HCT116 (cell line): ENCODE results near the gene KRTAP9-1. TPM values are rescaled to one million over a fixed set of nuclear protein-coding genes. Genes with fewer than 3 reads are reported as not detected.

Experiments used
- ATAC-seq: fragments of 200-7000 bp; cut with Tn5 transposase; 2 replicates; pipeline ENCODE4 v1.9.1; 2020; ENCODE audit warnings: mild to moderate bottlenecking, moderate library complexity
- BruUV-seq: library from RNA; stranded (reverse); fragments of 400-500 nt; replicated peaks from 2 replicates; lab custom pipeline; 2021; lab: Mats Ljungman, UMichigan
- CTCF ChIA-PET: fragments of 300-600 bp; sonication (Branson Sonifier 250); formaldehyde crosslinking; loops from one replicate; lab custom pipeline; 2021; ENCODE audit warnings: antibody characterized with exemption; lab: Charles Lee
- POLR2A ChIA-PET: fragments of 300-600, 350-600 bp; sonication (Branson Sonifier 250); formaldehyde crosslinking; loops from one replicate; lab custom pipeline; 2021; ENCODE audit warnings: antibody characterized with exemption; lab: Charles Lee
- RAD21 ChIA-PET, 2 experiments: fragments of 300-600 bp; sonication (Branson Sonifier 250); formaldehyde crosslinking; loops; one replicate each; lab custom pipeline; 2023; ENCODE audit warnings: low total read pairs in 2 of 2; ENCODE audit not compliant: uncharacterized antibody in 2 of 2, unreplicated experiment in 2 of 2, low non-redundant PET in 1 of 2; lab: Charles Lee
- DNase-seq: peaks from one replicate; pipeline ENCODE4 v3.0.0-alpha.2; 2010; ENCODE audit warnings: low read depth, low spot score
- H2AFZ ChIP-seq: fragments of 200-600 bp; shearing (Covaris generic), sonication (generic); 2 replicates; pipeline ENCODE4 v1.6.1; 2017; ENCODE audit warnings: low read depth, mixed run types, mixed read lengths, antibody characterized with exemption, low read length; ENCODE audit not compliant: poor library complexity, severe bottlenecking
- H3K27ac ChIP-seq: 2 replicates; pipeline ENCODE4 v1.5.1; 2012; ENCODE audit warnings: low read depth, low read length
- H3K27me3 ChIP-seq: fragments of 200-600 bp; sonication (generic); 2 replicates; pipeline ENCODE4 v1.6.1; 2016; ENCODE audit warnings: mixed run types, low read length, mixed read lengths; ENCODE audit not compliant: insufficient read depth
- H3K36me3 ChIP-seq, 2 experiments: fragments of 200-500 bp in 1 of 2; fragments of 200-600 bp in 1 of 2; sonication (Bioruptor generic) in 1 of 2; sonication (generic) in 1 of 2; 2 replicates each; pipeline versions ENCODE4 v1.5.1 to v1.6.1; 2014 to 2016; ENCODE audit warnings: low read length in 2 of 2, inconsistent platforms in 1 of 2, mixed read lengths in 1 of 2, mixed run types in 1 of 2; ENCODE audit not compliant: insufficient read depth in 2 of 2, control insufficient read depth in 1 of 2
- H3K4me1 ChIP-seq, 2 experiments: fragments of 200-600 bp in 1 of 2; sonication (generic) in 1 of 2; 2 replicates each; pipeline versions ENCODE4 v1.5.1 to v1.6.1; 2012 to 2017; ENCODE audit warnings: low read length in 2 of 2, inconsistent platforms in 1 of 2, mild to moderate bottlenecking in 1 of 2, mixed read lengths in 1 of 2, mixed run types in 1 of 2, moderate library complexity in 1 of 2; ENCODE audit not compliant: insufficient read depth in 2 of 2, control insufficient read depth in 1 of 2
- H3K4me2 ChIP-seq: fragments of 200-600 bp; sonication (generic); 2 replicates; pipeline ENCODE4 v1.6.1; 2017; ENCODE audit warnings: mixed run types, low read length, mixed read lengths
- H3K4me3 ChIP-seq, 2 experiments: fragments of 200-600 bp in 1 of 2; sonication (generic) in 1 of 2; replicated peaks in 1 of 2; 2 replicates each; pipeline ENCODE4 v1.5.1; 2011 to 2016; ENCODE audit warnings: low read length in 2 of 2, control low read depth in 1 of 2, low read depth in 1 of 2, mild to moderate bottlenecking in 1 of 2, mixed read lengths in 1 of 2, mixed run types in 1 of 2
- H3K79me2 ChIP-seq: fragments of 200-600 bp; sonication (generic); 2 replicates; pipeline ENCODE4 v1.6.1; 2017; ENCODE audit warnings: mild to moderate bottlenecking, mixed run types, low read length, moderate library complexity, mixed read lengths; ENCODE audit not compliant: insufficient read depth
- H3K9ac ChIP-seq: fragments of 200-600 bp; sonication (generic); 2 replicates; pipeline ENCODE4 v1.6.1; 2016; ENCODE audit warnings: low read length, mixed read lengths
- H3K9me2 ChIP-seq: fragments of 200-600 bp; sonication (generic), shearing (Covaris generic); 2 replicates; pipeline ENCODE4 v1.6.1; 2017; ENCODE audit warnings: mixed run types, mild to moderate bottlenecking, moderate library complexity; ENCODE audit not compliant: insufficient read depth
- H3K9me3 ChIP-seq, 2 experiments: fragments of 200-500 bp in 1 of 2; fragments of 200-600 bp in 1 of 2; sonication (Bioruptor generic) in 1 of 2; sonication (generic) in 1 of 2; 2 replicates each; pipeline ENCODE4 v1.6.1; 2014 to 2017; ENCODE audit warnings: low read length in 2 of 2, mixed read lengths in 2 of 2, inconsistent platforms in 1 of 2, low read depth in 1 of 2, mild to moderate bottlenecking in 1 of 2, mixed run types in 1 of 2, moderate library complexity in 1 of 2; ENCODE audit not compliant: control insufficient read depth in 1 of 2, insufficient read depth in 1 of 2
- H4K20me1 ChIP-seq: fragments of 200-600 bp; sonication (generic), shearing (Covaris generic); 2 replicates; pipeline ENCODE4 v1.6.1; 2017; ENCODE audit warnings: mixed run types, mild to moderate bottlenecking, moderate library complexity; ENCODE audit not compliant: insufficient read depth
- ATF3 ChIP-seq: IDR thresholded peaks from 2 replicates; pipeline ENCODE4 v1.6.1; 2012
- CBX3 ChIP-seq: IDR thresholded peaks from 2 replicates; pipeline ENCODE4 v1.6.1; 2012; ENCODE audit warnings: low read depth
- CTCF ChIP-seq, 3 experiments: fragments of 200-600 bp in 1 of 3; sonication (generic) in 1 of 3; IDR thresholded peaks in 2 of 3; conservative IDR thresholded peaks in 1 of 3; 2 replicates each; pipeline ENCODE4 v1.5.1; 2012 to 2017; ENCODE audit warnings: low read depth in 2 of 3, low read length in 2 of 3, antibody characterized with exemption in 1 of 3, borderline replicate concordance in 1 of 3, control low read depth in 1 of 3, mild to moderate bottlenecking in 1 of 3, mixed read lengths in 1 of 3, mixed run types in 1 of 3, moderate library complexity in 1 of 3; ENCODE audit not compliant: insufficient read depth in 1 of 3
- EGR1 ChIP-seq: IDR thresholded peaks from 2 replicates; pipeline ENCODE4 v1.6.1; 2012; ENCODE audit warnings: low read depth
- EZH2phosphoT487 ChIP-seq: fragments of 200-600 bp; IDR thresholded peaks from 2 replicates; pipeline ENCODE4 v1.6.1; 2018; ENCODE audit warnings: antibody characterized with exemption, borderline replicate concordance
- JUND ChIP-seq: IDR thresholded peaks from 2 replicates; pipeline ENCODE4 v1.6.1; 2012
- POLR2A ChIP-seq: IDR thresholded peaks from 2 replicates; pipeline ENCODE4 v1.7.0; 2011; ENCODE audit warnings: borderline replicate concordance; ENCODE audit not compliant: insufficient read depth, insufficient read length; ENCODE audit errors: extremely low read depth
- POLR2AphosphoS5 ChIP-seq: IDR thresholded peaks from 2 replicates; pipeline ENCODE4 v1.6.1; 2011; ENCODE audit warnings: mild to moderate bottlenecking, low read depth, low read length, moderate library complexity
- REST ChIP-seq: IDR thresholded peaks from 2 replicates; pipeline ENCODE4 v1.6.1; 2012; ENCODE audit warnings: low read depth
- SIN3A ChIP-seq: IDR thresholded peaks from 2 replicates; pipeline ENCODE4 v1.6.1; 2012; ENCODE audit warnings: low read depth
- SP1 ChIP-seq: IDR thresholded peaks from 2 replicates; pipeline ENCODE4 v1.6.1; 2012; ENCODE audit warnings: low read depth
- SRF ChIP-seq: IDR thresholded peaks from 2 replicates; pipeline ENCODE4 v1.6.1; 2012; ENCODE audit warnings: low read depth
- TCF7L2 ChIP-seq: IDR thresholded peaks from 2 replicates; pipeline ENCODE4 v1.7.0; 2011; ENCODE audit warnings: borderline replicate concordance, inconsistent platforms; ENCODE audit not compliant: insufficient read depth, insufficient read length; ENCODE audit errors: extremely low read depth
- YY1 ChIP-seq: IDR thresholded peaks from 2 replicates; pipeline ENCODE4 v1.6.1; 2011; ENCODE audit warnings: low read length, low read depth, moderate library complexity, mild to moderate bottlenecking; ENCODE audit not compliant: insufficient replicate concordance; ENCODE audit errors: extremely low read depth
- ZFX ChIP-seq: fragments of 450-650 bp; IDR thresholded peaks from 2 replicates; pipeline ENCODE4 v1.6.1; 2017
- ZNF274 ChIP-seq: fragments of 200-500 bp; sonication (Bioruptor generic); IDR thresholded peaks from 2 replicates; pipeline ENCODE4 v1.6.1; 2014; ENCODE audit warnings: mild to moderate bottlenecking, low read depth, low read length, inconsistent platforms
- intact Hi-C: fragments of 100-400 bp; cut with micrococcal nuclease; formaldehyde crosslinking; loops from 2 replicates; pipeline ENCODE4 v1.10.0; 2022
- total RNA-seq: library from RNA; stranded (reverse); gene quantifications from one replicate; pipeline ENCODE4 v1.2.1, GENCODE V29; 2021; ENCODE audit not compliant: unreplicated experiment

KRTAP9-1 gene
- total RNA-seq, 1 experiment from 2014 or later, result not detected

- no peak overlapping the region for H2AFZ ChIP-seq
- H3K9ac ChIP-seq, result no peak overlapping the region
- CTCF ChIA-PET, result no interaction called here
Measured at GRCh38 chr17:41215681-41216080, 26.0 kb downstream of the KRTAP9-1 start.

GRCh38 chr17:41223821-41224220, 34.1 kb downstream of the KRTAP9-1 start:
- Histone ChIP-seq H3K4me1 (no peaks in the 10 kb centered on the region), H3K27ac (no peak overlapping the region), H3K4me2 (no peak overlapping the region), H3K79me2 (no peaks in the 10 kb centered on the region), H3K9ac (no peak overlapping the region), H4K20me1 (no peaks in the 10 kb centered on the region), H3K9me3 (no peaks in the 10 kb centered on the region), H3K4me3 (no peak overlapping the region), H3K9me2 (no peaks in the 10 kb centered on the region), H3K27me3 (no peaks in the 10 kb centered on the region), H2AFZ (no peak overlapping the region), H3K36me3 (no peaks in the 10 kb centered on the region)
- CTCF ChIA-PET, result no interaction called here
- BruUV-seq, result no TSS peak
- ATAC-seq (no peak), DNase-seq (no peak)
- intact Hi-C loops, result no loop called here
- RAD21 ChIA-PET, result no interaction called here
- POLR2A ChIA-PET, result no interaction called here
- TF ChIP-seq REST (no peak), YY1 (no peak), POLR2AphosphoS5 (no peak), ZNF274 (no peak), POLR2A (no peak), SP1 (no peak), JUND (no peak), SRF (no peak), CBX3 (no peak), CTCF (IDR thresholded peaks at IDR 0.05 in 2 of 3, conservative IDR thresholded peaks at IDR 0.05 in 1 of 3; ENCODE audit: borderline replicate concordance in 1 of 3, insufficient read depth in 1 of 3, low read depth in 2 of 3, low read length in 2 of 3) (no peak), ATF3 (no peak), ZFX (no peak)

More at GRCh38 chr17:41215681-41216080, 26.0 kb downstream of the KRTAP9-1 start:
- Histone ChIP-seq H3K4me1 (peaks cover 6 to 19% of the 10 kb centered on the region in 2 experiments), H3K9me2 (no peaks in the 10 kb centered on the region), H4K20me1 (no peaks in the 10 kb centered on the region), H3K4me2 (no peak overlapping the region), H3K36me3 (no peaks in the 10 kb centered on the region), H3K27ac (no peak overlapping the region), H3K27me3 (no peaks in the 10 kb centered on the region), H3K79me2 (no peaks in the 10 kb centered on the region), H3K9me3 (no peaks in the 10 kb centered on the region), H3K4me3 (no peak overlapping the region)
- ChIA-PET RAD21 (no interaction called here), POLR2A (no interaction called here)
- no TSS peak for BruUV-seq
- ATAC-seq, result no peak
- DNase-seq, result no peak
- intact Hi-C loops, result no loop called here
- TF ChIP-seq ATF3 (no peak), SRF (no peak), TCF7L2 (no peak), YY1 (no peak), EGR1 (no peak), EZH2phosphoT487 (no peak), SIN3A (no peak), ZNF274 (no peak)
